HCT116 (cell line): ENCODE data around the gene P2RX7. TPM values are rescaled to one million over a fixed set of nuclear protein-coding genes. Genes with fewer than 3 reads are reported as not detected.

Experiments used
- ATAC-seq: fragments of 200-7000 bp; cut with Tn5 transposase; 2 replicates; pipeline ENCODE4 v1.9.1; 2020; ENCODE audit warnings: mild to moderate bottlenecking, moderate library complexity
- BruUV-seq: library from RNA; stranded (reverse); fragments of 400-500 nt; replicated peaks from 2 replicates; lab custom pipeline; 2021; lab: Mats Ljungman, UMichigan
- CTCF ChIA-PET: fragments of 300-600 bp; sonication (Branson Sonifier 250); formaldehyde crosslinking; loops from one replicate; lab custom pipeline; 2021; ENCODE audit warnings: antibody characterized with exemption; lab: Charles Lee
- POLR2A ChIA-PET: fragments of 300-600, 350-600 bp; sonication (Branson Sonifier 250); formaldehyde crosslinking; loops from one replicate; lab custom pipeline; 2021; ENCODE audit warnings: antibody characterized with exemption; lab: Charles Lee
- RAD21 ChIA-PET, 2 experiments: fragments of 300-600 bp; sonication (Branson Sonifier 250); formaldehyde crosslinking; loops; one replicate each; lab custom pipeline; 2023; ENCODE audit warnings: low total read pairs in 2 of 2; ENCODE audit not compliant: uncharacterized antibody in 2 of 2, unreplicated experiment in 2 of 2, low non-redundant PET in 1 of 2; lab: Charles Lee
- DNase-seq: peaks from one replicate; pipeline ENCODE4 v3.0.0-alpha.2; 2010; ENCODE audit warnings: low read depth, low spot score
- H2AFZ ChIP-seq: fragments of 200-600 bp; shearing (Covaris generic), sonication (generic); 2 replicates; pipeline ENCODE4 v1.6.1; 2017; ENCODE audit warnings: low read depth, mixed run types, mixed read lengths, antibody characterized with exemption, low read length; ENCODE audit not compliant: poor library complexity, severe bottlenecking
- H3K27ac ChIP-seq: 2 replicates; pipeline ENCODE4 v1.5.1; 2012; ENCODE audit warnings: low read depth, low read length
- H3K27me3 ChIP-seq: fragments of 200-600 bp; sonication (generic); 2 replicates; pipeline ENCODE4 v1.6.1; 2016; ENCODE audit warnings: mixed run types, low read length, mixed read lengths; ENCODE audit not compliant: insufficient read depth
- H3K36me3 ChIP-seq, 2 experiments: fragments of 200-500 bp in 1 of 2; fragments of 200-600 bp in 1 of 2; sonication (Bioruptor generic) in 1 of 2; sonication (generic) in 1 of 2; 2 replicates each; pipeline versions ENCODE4 v1.5.1 to v1.6.1; 2014 to 2016; ENCODE audit warnings: low read length in 2 of 2, inconsistent platforms in 1 of 2, mixed read lengths in 1 of 2, mixed run types in 1 of 2; ENCODE audit not compliant: insufficient read depth in 2 of 2, control insufficient read depth in 1 of 2
- H3K4me1 ChIP-seq, 2 experiments: fragments of 200-600 bp in 1 of 2; sonication (generic) in 1 of 2; 2 replicates each; pipeline versions ENCODE4 v1.5.1 to v1.6.1; 2012 to 2017; ENCODE audit warnings: low read length in 2 of 2, inconsistent platforms in 1 of 2, mild to moderate bottlenecking in 1 of 2, mixed read lengths in 1 of 2, mixed run types in 1 of 2, moderate library complexity in 1 of 2; ENCODE audit not compliant: insufficient read depth in 2 of 2, control insufficient read depth in 1 of 2
- H3K4me2 ChIP-seq: fragments of 200-600 bp; sonication (generic); 2 replicates; pipeline ENCODE4 v1.6.1; 2017; ENCODE audit warnings: mixed run types, low read length, mixed read lengths
- H3K4me3 ChIP-seq, 2 experiments: fragments of 200-600 bp in 1 of 2; sonication (generic) in 1 of 2; replicated peaks in 1 of 2; 2 replicates each; pipeline ENCODE4 v1.5.1; 2011 to 2016; ENCODE audit warnings: low read length in 2 of 2, control low read depth in 1 of 2, low read depth in 1 of 2, mild to moderate bottlenecking in 1 of 2, mixed read lengths in 1 of 2, mixed run types in 1 of 2
- H3K79me2 ChIP-seq: fragments of 200-600 bp; sonication (generic); 2 replicates; pipeline ENCODE4 v1.6.1; 2017; ENCODE audit warnings: mild to moderate bottlenecking, mixed run types, low read length, moderate library complexity, mixed read lengths; ENCODE audit not compliant: insufficient read depth
- H3K9ac ChIP-seq: fragments of 200-600 bp; sonication (generic); 2 replicates; pipeline ENCODE4 v1.6.1; 2016; ENCODE audit warnings: low read length, mixed read lengths
- H3K9me2 ChIP-seq: fragments of 200-600 bp; sonication (generic), shearing (Covaris generic); 2 replicates; pipeline ENCODE4 v1.6.1; 2017; ENCODE audit warnings: mixed run types, mild to moderate bottlenecking, moderate library complexity; ENCODE audit not compliant: insufficient read depth
- H3K9me3 ChIP-seq, 2 experiments: fragments of 200-500 bp in 1 of 2; fragments of 200-600 bp in 1 of 2; sonication (Bioruptor generic) in 1 of 2; sonication (generic) in 1 of 2; 2 replicates each; pipeline ENCODE4 v1.6.1; 2014 to 2017; ENCODE audit warnings: low read length in 2 of 2, mixed read lengths in 2 of 2, inconsistent platforms in 1 of 2, low read depth in 1 of 2, mild to moderate bottlenecking in 1 of 2, mixed run types in 1 of 2, moderate library complexity in 1 of 2; ENCODE audit not compliant: control insufficient read depth in 1 of 2, insufficient read depth in 1 of 2
- H4K20me1 ChIP-seq: fragments of 200-600 bp; sonication (generic), shearing (Covaris generic); 2 replicates; pipeline ENCODE4 v1.6.1; 2017; ENCODE audit warnings: mixed run types, mild to moderate bottlenecking, moderate library complexity; ENCODE audit not compliant: insufficient read depth
- EGR1 ChIP-seq: IDR thresholded peaks from 2 replicates; pipeline ENCODE4 v1.6.1; 2012; ENCODE audit warnings: low read depth
- intact Hi-C: fragments of 100-400 bp; cut with micrococcal nuclease; formaldehyde crosslinking; loops from 2 replicates; pipeline ENCODE4 v1.10.0; 2022
- total RNA-seq: library from RNA; stranded (reverse); gene quantifications from one replicate; pipeline ENCODE4 v1.2.1, GENCODE V29; 2021; ENCODE audit not compliant: unreplicated experiment
- TF ChIP-seq, protein P1 (sequence below): IDR thresholded peaks from 2 replicates; pipeline ENCODE4 v1.6.1; 2012
- TF ChIP-seq, protein P2 (sequence below): IDR thresholded peaks from 2 replicates; pipeline ENCODE4 v1.6.1; 2011; ENCODE audit warnings: mild to moderate bottlenecking, low read length, moderate library complexity; ENCODE audit not compliant: insufficient replicate concordance; ENCODE audit errors: extremely low read depth
- TF ChIP-seq, protein P3 (sequence below), 3 experiments: fragments of 200-600 bp in 1 of 3; sonication (generic) in 1 of 3; IDR thresholded peaks in 2 of 3; conservative IDR thresholded peaks in 1 of 3; 2 replicates each; pipeline ENCODE4 v1.5.1; 2012 to 2017; ENCODE audit warnings: low read depth in 2 of 3, low read length in 2 of 3, antibody characterized with exemption in 1 of 3, borderline replicate concordance in 1 of 3, control low read depth in 1 of 3, mild to moderate bottlenecking in 1 of 3, mixed read lengths in 1 of 3, mixed run types in 1 of 3, moderate library complexity in 1 of 3; ENCODE audit not compliant: insufficient read depth in 1 of 3

The P2RX7 gene
- total RNA-seq, 1 experiment from 2014 or later: 1.5 TPM

DNA sequence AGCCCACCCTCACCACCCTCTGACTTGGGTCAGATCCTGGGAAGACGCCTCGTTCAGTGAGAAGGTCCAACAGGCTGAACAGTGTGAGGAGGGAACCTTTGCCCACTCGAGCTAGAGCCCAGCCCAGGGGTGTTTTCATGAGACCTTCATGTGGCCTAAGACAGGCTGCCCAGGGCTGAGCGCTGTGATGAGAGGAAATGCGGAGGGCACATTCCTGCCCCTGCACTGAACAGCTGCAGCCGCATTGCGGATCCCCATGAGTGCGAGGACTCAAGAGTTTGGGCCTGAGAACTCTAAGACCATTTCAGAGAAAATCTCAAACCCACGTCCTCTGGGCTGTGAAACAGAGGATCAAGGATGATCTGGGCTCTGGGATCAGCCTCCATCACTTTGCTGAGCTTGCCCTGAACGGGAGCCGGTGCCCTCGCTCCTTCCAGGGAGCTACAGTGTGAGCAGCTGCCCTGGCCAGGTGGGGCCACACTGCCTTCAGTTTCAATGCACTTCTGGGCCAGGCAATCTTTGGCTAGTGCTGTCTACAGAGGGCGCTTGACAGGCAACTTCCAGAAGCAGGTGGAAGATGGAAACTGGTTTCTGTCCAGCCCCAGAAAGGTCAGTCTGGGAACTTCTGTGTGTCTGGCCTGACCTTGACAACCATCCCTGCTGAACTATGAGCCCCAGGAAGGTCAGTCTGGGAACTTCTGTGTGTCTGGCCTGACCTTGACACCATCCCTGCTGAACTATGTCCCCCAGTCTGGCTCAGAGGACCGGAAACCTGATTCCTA lies 43.5 kb upstream of the P2RX7 start:
- peak; percentile 92 for ATAC-seq
- intact Hi-C loops: no loop called here
- no peak for DNase-seq

More for the DNA sequence above, 43.5 kb upstream of the P2RX7 start:
- Histone ChIP-seq H3K4me3 (no peak overlapping the region), H3K9me3 (no peaks in the 10 kb centered on the region), H3K9me2 (no peaks in the 10 kb centered on the region), H2AFZ (no peak overlapping the region), H4K20me1 (no peaks in the 10 kb centered on the region)
- no TSS peak for BruUV-seq
- CTCF ChIA-PET: no interaction called here
- no peak for TF ChIP-seq EGR1
- TF ChIP-seq, protein P1, sequence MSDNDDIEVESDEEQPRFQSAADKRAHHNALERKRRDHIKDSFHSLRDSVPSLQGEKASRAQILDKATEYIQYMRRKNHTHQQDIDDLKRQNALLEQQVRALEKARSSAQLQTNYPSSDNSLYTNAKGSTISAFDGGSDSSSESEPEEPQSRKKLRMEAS: peak; percentile 72
- TF ChIP-seq, protein P2, sequence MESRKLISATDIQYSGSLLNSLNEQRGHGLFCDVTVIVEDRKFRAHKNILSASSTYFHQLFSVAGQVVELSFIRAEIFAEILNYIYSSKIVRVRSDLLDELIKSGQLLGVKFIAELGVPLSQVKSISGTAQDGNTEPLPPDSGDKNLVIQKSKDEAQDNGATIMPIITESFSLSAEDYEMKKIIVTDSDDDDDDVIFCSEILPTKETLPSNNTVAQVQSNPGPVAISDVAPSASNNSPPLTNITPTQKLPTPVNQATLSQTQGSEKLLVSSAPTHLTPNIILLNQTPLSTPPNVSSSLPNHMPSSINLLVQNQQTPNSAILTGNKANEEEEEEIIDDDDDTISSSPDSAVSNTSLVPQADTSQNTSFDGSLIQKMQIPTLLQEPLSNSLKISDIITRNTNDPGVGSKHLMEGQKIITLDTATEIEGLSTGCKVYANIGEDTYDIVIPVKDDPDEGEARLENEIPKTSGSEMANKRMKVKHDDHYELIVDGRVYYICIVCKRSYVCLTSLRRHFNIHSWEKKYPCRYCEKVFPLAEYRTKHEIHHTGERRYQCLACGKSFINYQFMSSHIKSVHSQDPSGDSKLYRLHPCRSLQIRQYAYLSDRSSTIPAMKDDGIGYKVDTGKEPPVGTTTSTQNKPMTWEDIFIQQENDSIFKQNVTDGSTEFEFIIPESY: no peak
- TF ChIP-seq, protein P3, sequence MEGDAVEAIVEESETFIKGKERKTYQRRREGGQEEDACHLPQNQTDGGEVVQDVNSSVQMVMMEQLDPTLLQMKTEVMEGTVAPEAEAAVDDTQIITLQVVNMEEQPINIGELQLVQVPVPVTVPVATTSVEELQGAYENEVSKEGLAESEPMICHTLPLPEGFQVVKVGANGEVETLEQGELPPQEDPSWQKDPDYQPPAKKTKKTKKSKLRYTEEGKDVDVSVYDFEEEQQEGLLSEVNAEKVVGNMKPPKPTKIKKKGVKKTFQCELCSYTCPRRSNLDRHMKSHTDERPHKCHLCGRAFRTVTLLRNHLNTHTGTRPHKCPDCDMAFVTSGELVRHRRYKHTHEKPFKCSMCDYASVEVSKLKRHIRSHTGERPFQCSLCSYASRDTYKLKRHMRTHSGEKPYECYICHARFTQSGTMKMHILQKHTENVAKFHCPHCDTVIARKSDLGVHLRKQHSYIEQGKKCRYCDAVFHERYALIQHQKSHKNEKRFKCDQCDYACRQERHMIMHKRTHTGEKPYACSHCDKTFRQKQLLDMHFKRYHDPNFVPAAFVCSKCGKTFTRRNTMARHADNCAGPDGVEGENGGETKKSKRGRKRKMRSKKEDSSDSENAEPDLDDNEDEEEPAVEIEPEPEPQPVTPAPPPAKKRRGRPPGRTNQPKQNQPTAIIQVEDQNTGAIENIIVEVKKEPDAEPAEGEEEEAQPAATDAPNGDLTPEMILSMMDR (IDR thresholded peaks at IDR 0.05 in 2 of 3, conservative IDR thresholded peaks at IDR 0.05 in 1 of 3; ENCODE audit: borderline replicate concordance in 1 of 3, insufficient read depth in 1 of 3, low read depth in 2 of 3, low read length in 2 of 3): peak; percentile 18 to 30 (median 21); a peak in 2 of 6 replicates
- TF ChIP-seq, all 23 proteins: peak for 2
- H3K27me3 ChIP-seq: no peaks in the 10 kb centered on the region
- no peaks in the 10 kb centered on the region for H3K79me2 ChIP-seq
- ChIA-PET POLR2A (no interaction called here), RAD21 (no interaction called here)
- H3K4me1 ChIP-seq: peaks cover 0 to 6% of the 10 kb centered on the region in 2 experiments; a peak in 1 of 4 replicates
- H3K9ac ChIP-seq: no peak overlapping the region
- no peak overlapping the region for H3K4me2 ChIP-seq
- H3K27ac ChIP-seq: no peak overlapping the region
- no peaks in the 10 kb centered on the region for H3K36me3 ChIP-seq
